ENCODE measurements around the gene FAM124A. TPM values are rescaled to one million over a fixed set of nuclear protein-coding genes. Genes with fewer than 3 reads are reported as not detected.

Gene FAM124A
- polyA plus RNA-seq, 3 donors, result 0.03 to 0.20 (median 0.13) TPM

DNA sequence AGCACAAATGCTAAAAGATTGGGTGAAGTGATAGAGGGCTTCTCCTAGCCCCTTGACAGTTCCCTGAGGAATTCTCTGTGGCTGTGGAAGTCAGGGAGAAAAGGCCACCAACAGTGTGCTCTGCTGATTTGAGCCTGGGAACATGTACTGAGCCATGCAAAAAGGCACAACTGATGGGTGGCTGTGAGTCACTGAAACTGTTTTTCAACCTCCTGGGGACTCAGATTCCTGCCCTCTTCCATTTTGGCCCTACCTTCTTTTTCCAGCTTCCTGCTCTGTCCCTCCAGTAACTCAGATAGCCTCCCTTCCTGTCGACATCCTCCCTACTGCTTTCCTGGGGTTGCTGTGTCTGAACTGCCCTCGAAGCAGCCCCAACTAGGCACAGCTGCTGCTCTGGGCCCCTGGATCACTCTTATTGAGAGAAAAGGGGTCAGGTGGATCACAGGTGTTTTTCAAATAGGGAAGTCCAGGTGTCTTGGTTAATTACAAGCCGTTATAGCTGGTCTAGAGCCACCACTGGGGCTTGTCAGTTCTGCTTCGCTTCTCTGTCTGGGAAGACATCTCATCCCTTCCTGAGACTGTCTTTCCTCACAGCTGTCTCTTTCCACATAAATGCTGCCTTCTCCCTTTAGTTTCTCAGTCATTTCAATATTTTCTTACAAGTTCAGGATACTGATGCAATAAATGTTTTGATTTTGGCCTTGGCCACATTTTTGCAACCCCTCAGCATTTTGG, 13.7 kb downstream of the FAM124A start:
- Mint-ChIP-seq H3K9me3 (peaks cover 0 to 4% (median 0%) of the 10 kb centered on the region in 7 donors), H3K27ac (no peak overlapping the region), H3K4me1 (peaks cover 19% of the 10 kb centered on the region), H3K36me3 (peaks cover 0 to 7% of the 10 kb centered on the region in 2 donors), H3K27me3 (ENCODE audit: low read depth in 3 of 3) (peaks cover 0 to 4% (median 1%) of the 10 kb centered on the region in 3 donors), H3K4me3 (no peak overlapping the region)
- intact Hi-C loops (cut with micrococcal nuclease), result no loop called here
- H3K79me2 ChIP-seq (ENCODE audit: insufficient read depth, low read length), result no peaks in the 10 kb centered on the region
- H3K9ac ChIP-seq (ENCODE audit: insufficient read depth, low read length, poor library complexity, severe bottlenecking), result no peak overlapping the region
- H3K4me1 ChIP-seq (ENCODE audit: control insufficient read depth in 1 of 2, insufficient read depth in 2 of 2, low read length in 2 of 2), result peaks cover 13 to 14% of the 10 kb centered on the region in 2 donors
- 38% methylated on average over 2 of the region's 4 CpGs for WGBS (ENCODE audit: insufficient coverage)
- no peaks in the 10 kb centered on the region for H3K36me3 ChIP-seq (replicated peaks in 1 of 2; ENCODE audit: control insufficient read depth in 1 of 2, insufficient read depth in 2 of 2, low read length in 2 of 2)
- no peak overlapping the region for H3K4me2 ChIP-seq (replicated peaks; ENCODE audit: extremely low read depth, low read length, poor library complexity, severe bottlenecking)
- H3K27ac ChIP-seq (ENCODE audit: low read depth in 1 of 2, low read length in 2 of 2), result no peak overlapping the region
- TF ChIP-seq, protein P1, sequence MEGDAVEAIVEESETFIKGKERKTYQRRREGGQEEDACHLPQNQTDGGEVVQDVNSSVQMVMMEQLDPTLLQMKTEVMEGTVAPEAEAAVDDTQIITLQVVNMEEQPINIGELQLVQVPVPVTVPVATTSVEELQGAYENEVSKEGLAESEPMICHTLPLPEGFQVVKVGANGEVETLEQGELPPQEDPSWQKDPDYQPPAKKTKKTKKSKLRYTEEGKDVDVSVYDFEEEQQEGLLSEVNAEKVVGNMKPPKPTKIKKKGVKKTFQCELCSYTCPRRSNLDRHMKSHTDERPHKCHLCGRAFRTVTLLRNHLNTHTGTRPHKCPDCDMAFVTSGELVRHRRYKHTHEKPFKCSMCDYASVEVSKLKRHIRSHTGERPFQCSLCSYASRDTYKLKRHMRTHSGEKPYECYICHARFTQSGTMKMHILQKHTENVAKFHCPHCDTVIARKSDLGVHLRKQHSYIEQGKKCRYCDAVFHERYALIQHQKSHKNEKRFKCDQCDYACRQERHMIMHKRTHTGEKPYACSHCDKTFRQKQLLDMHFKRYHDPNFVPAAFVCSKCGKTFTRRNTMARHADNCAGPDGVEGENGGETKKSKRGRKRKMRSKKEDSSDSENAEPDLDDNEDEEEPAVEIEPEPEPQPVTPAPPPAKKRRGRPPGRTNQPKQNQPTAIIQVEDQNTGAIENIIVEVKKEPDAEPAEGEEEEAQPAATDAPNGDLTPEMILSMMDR (IDR thresholded peaks at IDR 0.05), result no peak
- no peaks in the 10 kb centered on the region for H4K20me1 ChIP-seq (ENCODE audit: insufficient read depth, low read length)
- no peaks in the 10 kb centered on the region for H3K27me3 ChIP-seq (ENCODE audit: control insufficient read depth in 2 of 2, insufficient read depth in 2 of 2, low read length in 2 of 2)
- no peak overlapping the region for H3K4me3 ChIP-seq (replicated peaks in 1 of 3; ENCODE audit: low read depth in 2 of 3, low read length in 3 of 3)
- H2AFZ ChIP-seq (ENCODE audit: insufficient read depth, low read depth, low read length, poor library complexity, severe bottlenecking), result no peak overlapping the region
- no peaks in the 10 kb centered on the region for H3K9me3 ChIP-seq (replicated peaks in 1 of 2; ENCODE audit: control insufficient read depth in 1 of 2, insufficient read depth in 1 of 2, low read length in 2 of 2)
- no peak for DNase-seq

DNA sequence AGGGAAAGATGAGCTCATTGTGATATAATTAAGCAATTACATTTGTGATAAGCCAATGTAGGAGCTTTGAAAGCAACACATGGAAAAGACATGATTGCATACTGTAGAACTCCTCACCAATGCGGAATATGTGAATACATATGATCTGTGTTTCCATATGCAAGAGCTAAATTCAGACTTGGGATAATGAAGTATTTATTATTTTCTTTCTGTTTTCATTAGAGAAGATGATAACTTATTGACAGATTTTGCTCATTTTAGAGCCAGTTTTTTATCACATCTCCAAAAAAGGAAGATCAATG, 14.2 kb downstream of the FAM124A start:
- intact Hi-C loops (cut with micrococcal nuclease), result no loop called here
- H3K4me1 ChIP-seq (ENCODE audit: control insufficient read depth in 1 of 2, insufficient read depth in 2 of 2, low read length in 2 of 2), result peaks cover 19% of the 10 kb centered on the region in 2 donors
- H3K4me3 Mint-ChIP-seq, result no peak overlapping the region
- H3K27ac Mint-ChIP-seq, result no peak overlapping the region
- H3K4me3 ChIP-seq (replicated peaks in 1 of 3; ENCODE audit: low read depth in 2 of 3, low read length in 3 of 3), result no peak overlapping the region
- no peaks in the 10 kb centered on the region for H3K36me3 ChIP-seq (replicated peaks in 1 of 2; ENCODE audit: control insufficient read depth in 1 of 2, insufficient read depth in 2 of 2, low read length in 2 of 2)
- no peaks in the 10 kb centered on the region for H3K9me3 ChIP-seq (replicated peaks in 1 of 2; ENCODE audit: control insufficient read depth in 1 of 2, insufficient read depth in 1 of 2, low read length in 2 of 2)
- H4K20me1 ChIP-seq (ENCODE audit: insufficient read depth, low read length), result no peaks in the 10 kb centered on the region
- H3K4me2 ChIP-seq (replicated peaks; ENCODE audit: extremely low read depth, low read length, poor library complexity, severe bottlenecking), result no peak overlapping the region
- no peak overlapping the region for H3K9ac ChIP-seq (ENCODE audit: insufficient read depth, low read length, poor library complexity, severe bottlenecking)
- H3K79me2 ChIP-seq (ENCODE audit: insufficient read depth, low read length), result no peaks in the 10 kb centered on the region
- peaks cover 0 to 4% (median 1%) of the 10 kb centered on the region in 3 donors for H3K27me3 Mint-ChIP-seq (ENCODE audit: low read depth in 3 of 3)
- no peak for DNase-seq
- H3K36me3 Mint-ChIP-seq, result peaks cover 0 to 7% of the 10 kb centered on the region in 2 donors
- no peaks in the 10 kb centered on the region for H3K27me3 ChIP-seq (ENCODE audit: control insufficient read depth in 2 of 2, insufficient read depth in 2 of 2, low read length in 2 of 2)
- no CpG with 5 or more reads among the region's 1 CpG for WGBS (ENCODE audit: insufficient coverage)
- H2AFZ ChIP-seq (ENCODE audit: insufficient read depth, low read depth, low read length, poor library complexity, severe bottlenecking), result no peak overlapping the region
- H3K27ac ChIP-seq (ENCODE audit: low read depth in 1 of 2, low read length in 2 of 2), result no peak overlapping the region
- H3K4me1 Mint-ChIP-seq, result peaks cover 21% of the 10 kb centered on the region
- H3K9me3 Mint-ChIP-seq, result peaks cover 0 to 4% (median 0%) of the 10 kb centered on the region in 7 donors
- TF ChIP-seq, protein P1 (IDR thresholded peaks at IDR 0.05), result no peak

Data from CD14-positive monocyte (primary cell).